ENCODE data around the gene MRGPRG. TPM values are rescaled to one million over a fixed set of nuclear protein-coding genes. Genes with fewer than 3 reads are reported as not detected.

Gene MRGPRG
- total and polyA plus RNA-seq, 4 donors, result not detected

Other genes starting within 250 kb of the MRGPRG start
- gene NAP1L4, start 226.5 kb downstream of the MRGPRG start, total RNA-seq, result 100 to 1,000 TPM in 1 of 2 donors, 10 to 100 TPM in 1; 58.8 to 110 TPM
- 10 to 100 TPM; 33.2 to 34.5 TPM for gene NAP1L4, start 226.5 kb downstream of the MRGPRG start, polyA plus RNA-seq
- 10 to 100 TPM; 15.2 to 40.1 TPM for gene CARS1, start 161.4 kb downstream of the MRGPRG start, total RNA-seq
- gene CARS1, start 161.4 kb downstream of the MRGPRG start, polyA plus RNA-seq, result 10 to 100 TPM; 15.5 to 28.7 TPM
- 1 to 10 TPM; 5.6 to 6.2 TPM for gene OSBPL5, start 53.5 kb downstream of the MRGPRG start, total RNA-seq
- gene OSBPL5, start 53.5 kb downstream of the MRGPRG start, polyA plus RNA-seq, result 1 to 10 TPM in 1 of 2 donors, under 1 TPM in 1; 0.74 to 2.1 TPM
- under 1 TPM in 1 of 2 donors, not detected in 1; 0.23 TPM for gene MRGPRE, start 13.6 kb upstream of the MRGPRG start, total RNA-seq
- not detected for gene MRGPRE, start 13.6 kb upstream of the MRGPRG start, polyA plus RNA-seq
- 10 to 100 TPM in 1 of 2 donors, 1 to 10 TPM in 1; 9.9 to 12.3 TPM for gene ZNF195, start 160.3 kb upstream of the MRGPRG start, total RNA-seq
- 10 to 100 TPM in 1 of 2 donors, 1 to 10 TPM in 1; 4.3 to 12.4 TPM for gene ZNF195, start 160.3 kb upstream of the MRGPRG start, polyA plus RNA-seq